HG02571 (cell line): ENCODE results near the gene RAB3IL1.
A peak's percentile ranks its signal among the peaks of the same experiment; 100 is the strongest.

Source experiments
- ATAC-seq: cut with Tn5 transposase; IDR thresholded peaks from one replicate; pipeline ENCODE4 v1.9.1; 2021; ENCODE audit warnings: mild to moderate bottlenecking, moderate library complexity; ENCODE audit not compliant: unreplicated experiment

The RAB3IL1 gene

GRCh38 chr11:61905801-61906521, 11.4 kb downstream of the RAB3IL1 start:
- no peak for ATAC-seq

GRCh38 chr11:61905067-61905696, 12.2 kb downstream of the RAB3IL1 start:
- no peak for ATAC-seq

- no peak for ATAC-seq
Measured at GRCh38 chr11:61904539-61905048, 12.8 kb downstream of the RAB3IL1 start.

GRCh38 chr11:61903845-61904244, 13.5 kb downstream of the RAB3IL1 start:
- no peak for ATAC-seq

GRCh38 chr11:61902313-61902712, 15.1 kb downstream of the RAB3IL1 start:
- ATAC-seq = no peak

GRCh38 chr11:61901397-61901796, 16.0 kb downstream of the RAB3IL1 start:
- ATAC-seq = no peak

- no peak for ATAC-seq
Measured at GRCh38 chr11:61900251-61900650, 17.1 kb downstream of the RAB3IL1 start.

- no peak for ATAC-seq
Measured at GRCh38 chr11:61899146-61899841, 18.1 kb downstream of the RAB3IL1 start.

GRCh38 chr11:61898247-61898582, 19.2 kb downstream of the RAB3IL1 start:
- ATAC-seq = no peak

GRCh38 chr11:61897387-61898246, 19.7 kb downstream of the RAB3IL1 start:
- ATAC-seq = no peak

- ATAC-seq = no peak
Measured at GRCh38 chr11:61896665-61897386, 20.5 kb downstream of the RAB3IL1 start.

GRCh38 chr11:61895718-61896059, 21.7 kb downstream of the RAB3IL1 start:
- no peak for ATAC-seq

GRCh38 chr11:61895046-61895717, 22.2 kb downstream of the RAB3IL1 start:
- no peak for ATAC-seq

- no peak for ATAC-seq
Measured at GRCh38 chr11:61893981-61894380, 23.4 kb downstream of the RAB3IL1 start.

GRCh38 chr11:61892085-61892370, 25.3 kb downstream of the RAB3IL1 start:
- no peak for ATAC-seq

GRCh38 chr11:61891331-61892084, 25.9 kb downstream of the RAB3IL1 start, which contains the start of gene FADS3:
TSS of gene FADS3 (minus strand) at chr11:61891545. CDS start at chr11:61891381, 164 bp downstream.
- ATAC-seq = peak; percentile 70

GRCh38 chr11:61890529-61891330, 26.6 kb downstream of the RAB3IL1 start:
- ATAC-seq = peak; percentile 30

- no peak for ATAC-seq
Measured at GRCh38 chr11:61889831-61890230, 27.5 kb downstream of the RAB3IL1 start.
